ENCODE data around the gene COL8A1.

DNA sequence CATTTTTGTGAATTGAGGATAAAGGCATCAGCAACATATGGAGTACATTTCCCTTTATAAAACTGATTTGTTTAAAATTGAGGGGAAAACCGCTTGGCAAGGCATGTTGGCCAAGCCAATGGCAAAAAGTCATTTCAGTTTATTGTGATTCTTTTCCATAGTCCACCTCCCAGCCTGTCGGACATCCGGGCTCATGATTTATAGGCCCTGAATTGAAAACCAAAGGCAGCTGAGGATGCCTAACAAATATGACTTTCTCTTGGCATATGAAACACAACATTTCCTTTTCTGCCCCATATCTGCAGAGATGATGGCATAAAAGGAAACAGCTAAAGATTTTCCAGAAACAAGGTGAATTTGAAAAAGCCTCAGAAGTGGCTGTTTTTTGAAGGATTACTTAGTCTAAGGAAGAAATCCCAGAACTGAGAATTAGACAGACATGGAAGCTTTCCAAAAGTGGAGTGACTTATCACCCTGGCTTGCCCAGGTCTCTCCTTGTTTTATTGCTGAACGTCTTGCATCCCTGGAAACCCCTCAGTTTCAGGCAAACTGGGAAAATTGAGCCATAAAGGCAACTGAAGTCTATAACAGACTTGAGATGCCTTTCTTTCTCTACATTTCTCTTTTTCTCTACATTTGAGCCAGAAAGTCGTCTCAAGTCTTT, 74.0 kb downstream of the COL8A1 start:
- TF ChIP-seq, protein P1, sequence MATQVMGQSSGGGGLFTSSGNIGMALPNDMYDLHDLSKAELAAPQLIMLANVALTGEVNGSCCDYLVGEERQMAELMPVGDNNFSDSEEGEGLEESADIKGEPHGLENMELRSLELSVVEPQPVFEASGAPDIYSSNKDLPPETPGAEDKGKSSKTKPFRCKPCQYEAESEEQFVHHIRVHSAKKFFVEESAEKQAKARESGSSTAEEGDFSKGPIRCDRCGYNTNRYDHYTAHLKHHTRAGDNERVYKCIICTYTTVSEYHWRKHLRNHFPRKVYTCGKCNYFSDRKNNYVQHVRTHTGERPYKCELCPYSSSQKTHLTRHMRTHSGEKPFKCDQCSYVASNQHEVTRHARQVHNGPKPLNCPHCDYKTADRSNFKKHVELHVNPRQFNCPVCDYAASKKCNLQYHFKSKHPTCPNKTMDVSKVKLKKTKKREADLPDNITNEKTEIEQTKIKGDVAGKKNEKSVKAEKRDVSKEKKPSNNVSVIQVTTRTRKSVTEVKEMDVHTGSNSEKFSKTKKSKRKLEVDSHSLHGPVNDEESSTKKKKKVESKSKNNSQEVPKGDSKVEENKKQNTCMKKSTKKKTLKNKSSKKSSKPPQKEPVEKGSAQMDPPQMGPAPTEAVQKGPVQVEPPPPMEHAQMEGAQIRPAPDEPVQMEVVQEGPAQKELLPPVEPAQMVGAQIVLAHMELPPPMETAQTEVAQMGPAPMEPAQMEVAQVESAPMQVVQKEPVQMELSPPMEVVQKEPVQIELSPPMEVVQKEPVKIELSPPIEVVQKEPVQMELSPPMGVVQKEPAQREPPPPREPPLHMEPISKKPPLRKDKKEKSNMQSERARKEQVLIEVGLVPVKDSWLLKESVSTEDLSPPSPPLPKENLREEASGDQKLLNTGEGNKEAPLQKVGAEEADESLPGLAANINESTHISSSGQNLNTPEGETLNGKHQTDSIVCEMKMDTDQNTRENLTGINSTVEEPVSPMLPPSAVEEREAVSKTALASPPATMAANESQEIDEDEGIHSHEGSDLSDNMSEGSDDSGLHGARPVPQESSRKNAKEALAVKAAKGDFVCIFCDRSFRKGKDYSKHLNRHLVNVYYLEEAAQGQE (IDR thresholded peaks at IDR 0.05; ENCODE audit: borderline replicate concordance) = no peak
- TF ChIP-seq, protein P1 (CRISPR knock-in tag; IDR thresholded peaks at IDR 0.05; ENCODE audit: low read depth) = no peak
- TF ChIP-seq BHLHE40 (IDR thresholded peaks at IDR 0.05; ENCODE audit: low read length) (no peak), SMAD1 (IDR thresholded peaks at IDR 0.05; ENCODE audit: low read depth, low read length, partially characterized antibody) (no peak), HNRNPL (IDR thresholded peaks at IDR 0.05; ENCODE audit: low read depth, low read length) (no peak), POLR2A (conservative IDR thresholded peaks at IDR 0.05) (no peak), FOSL1 (tag; conservative IDR thresholded peaks at IDR 0.05) (no peak), NFYB (IDR thresholded peaks at IDR 0.05; ENCODE audit: extremely low read depth, insufficient read length) (no peak), FOXA3 (CRISPR knock-in tag; conservative IDR thresholded peaks at IDR 0.05 in 1 of 2, IDR thresholded peaks at IDR 0.05 in 1 of 2) (no peak), ZNF263 (CRISPR knock-in tag; IDR thresholded peaks at IDR 0.05; ENCODE audit: borderline replicate concordance) (no peak)
- TF ChIP-seq, protein P2, sequence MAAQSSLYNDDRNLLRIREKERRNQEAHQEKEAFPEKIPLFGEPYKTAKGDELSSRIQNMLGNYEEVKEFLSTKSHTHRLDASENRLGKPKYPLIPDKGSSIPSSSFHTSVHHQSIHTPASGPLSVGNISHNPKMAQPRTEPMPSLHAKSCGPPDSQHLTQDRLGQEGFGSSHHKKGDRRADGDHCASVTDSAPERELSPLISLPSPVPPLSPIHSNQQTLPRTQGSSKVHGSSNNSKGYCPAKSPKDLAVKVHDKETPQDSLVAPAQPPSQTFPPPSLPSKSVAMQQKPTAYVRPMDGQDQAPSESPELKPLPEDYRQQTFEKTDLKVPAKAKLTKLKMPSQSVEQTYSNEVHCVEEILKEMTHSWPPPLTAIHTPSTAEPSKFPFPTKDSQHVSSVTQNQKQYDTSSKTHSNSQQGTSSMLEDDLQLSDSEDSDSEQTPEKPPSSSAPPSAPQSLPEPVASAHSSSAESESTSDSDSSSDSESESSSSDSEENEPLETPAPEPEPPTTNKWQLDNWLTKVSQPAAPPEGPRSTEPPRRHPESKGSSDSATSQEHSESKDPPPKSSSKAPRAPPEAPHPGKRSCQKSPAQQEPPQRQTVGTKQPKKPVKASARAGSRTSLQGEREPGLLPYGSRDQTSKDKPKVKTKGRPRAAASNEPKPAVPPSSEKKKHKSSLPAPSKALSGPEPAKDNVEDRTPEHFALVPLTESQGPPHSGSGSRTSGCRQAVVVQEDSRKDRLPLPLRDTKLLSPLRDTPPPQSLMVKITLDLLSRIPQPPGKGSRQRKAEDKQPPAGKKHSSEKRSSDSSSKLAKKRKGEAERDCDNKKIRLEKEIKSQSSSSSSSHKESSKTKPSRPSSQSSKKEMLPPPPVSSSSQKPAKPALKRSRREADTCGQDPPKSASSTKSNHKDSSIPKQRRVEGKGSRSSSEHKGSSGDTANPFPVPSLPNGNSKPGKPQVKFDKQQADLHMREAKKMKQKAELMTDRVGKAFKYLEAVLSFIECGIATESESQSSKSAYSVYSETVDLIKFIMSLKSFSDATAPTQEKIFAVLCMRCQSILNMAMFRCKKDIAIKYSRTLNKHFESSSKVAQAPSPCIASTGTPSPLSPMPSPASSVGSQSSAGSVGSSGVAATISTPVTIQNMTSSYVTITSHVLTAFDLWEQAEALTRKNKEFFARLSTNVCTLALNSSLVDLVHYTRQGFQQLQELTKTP (IDR thresholded peaks at IDR 0.05; ENCODE audit: low read depth in 1 of 2, partially characterized antibody in 2 of 2) = no peak
- TF ChIP-seq, protein P3, sequence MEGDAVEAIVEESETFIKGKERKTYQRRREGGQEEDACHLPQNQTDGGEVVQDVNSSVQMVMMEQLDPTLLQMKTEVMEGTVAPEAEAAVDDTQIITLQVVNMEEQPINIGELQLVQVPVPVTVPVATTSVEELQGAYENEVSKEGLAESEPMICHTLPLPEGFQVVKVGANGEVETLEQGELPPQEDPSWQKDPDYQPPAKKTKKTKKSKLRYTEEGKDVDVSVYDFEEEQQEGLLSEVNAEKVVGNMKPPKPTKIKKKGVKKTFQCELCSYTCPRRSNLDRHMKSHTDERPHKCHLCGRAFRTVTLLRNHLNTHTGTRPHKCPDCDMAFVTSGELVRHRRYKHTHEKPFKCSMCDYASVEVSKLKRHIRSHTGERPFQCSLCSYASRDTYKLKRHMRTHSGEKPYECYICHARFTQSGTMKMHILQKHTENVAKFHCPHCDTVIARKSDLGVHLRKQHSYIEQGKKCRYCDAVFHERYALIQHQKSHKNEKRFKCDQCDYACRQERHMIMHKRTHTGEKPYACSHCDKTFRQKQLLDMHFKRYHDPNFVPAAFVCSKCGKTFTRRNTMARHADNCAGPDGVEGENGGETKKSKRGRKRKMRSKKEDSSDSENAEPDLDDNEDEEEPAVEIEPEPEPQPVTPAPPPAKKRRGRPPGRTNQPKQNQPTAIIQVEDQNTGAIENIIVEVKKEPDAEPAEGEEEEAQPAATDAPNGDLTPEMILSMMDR (IDR thresholded peaks at IDR 0.05 in 2 of 3, conservative IDR thresholded peaks at IDR 0.05 in 1 of 3; ENCODE audit: insufficient read depth in 2 of 3, low read depth in 1 of 3, low read length in 3 of 3) = no peak
